HG03139 (cell line): ENCODE measurements around the gene APP.

Source experiments
- ATAC-seq: cut with Tn5 transposase; IDR thresholded peaks from one replicate; pipeline ENCODE4 v1.9.1; 2021; ENCODE audit not compliant: unreplicated experiment

APP gene

DNA sequence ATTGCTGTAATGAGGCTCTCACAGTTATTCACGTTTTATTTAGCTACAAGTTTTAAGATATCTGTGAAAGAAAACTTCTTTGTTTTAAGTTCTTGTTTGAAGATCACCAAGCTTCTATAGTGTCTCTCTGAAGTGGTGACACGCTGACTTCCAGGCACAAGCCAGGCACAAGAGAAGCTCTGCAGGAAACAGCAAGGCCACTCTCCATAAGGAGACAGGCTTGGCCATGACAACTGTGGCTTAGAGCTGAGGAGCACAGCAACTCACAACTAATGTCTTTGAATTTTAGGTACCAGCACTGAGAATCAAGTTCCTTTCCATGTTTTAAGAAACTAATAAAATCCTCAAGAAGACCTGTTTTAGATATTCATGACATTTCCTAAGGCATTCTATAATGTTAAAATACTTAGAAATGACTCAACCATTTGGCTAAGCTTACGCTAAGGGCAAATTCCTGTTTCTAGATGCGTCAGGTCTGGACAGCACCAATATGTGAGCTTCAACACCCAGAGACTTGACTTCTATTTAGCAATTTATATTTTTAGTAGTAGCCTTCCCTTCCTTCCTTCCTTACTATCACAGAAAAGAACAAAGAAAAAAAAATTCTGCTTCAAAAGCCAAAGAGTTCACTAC lies 40.2 kb downstream of the APP start:
- ATAC-seq: no peak

DNA sequence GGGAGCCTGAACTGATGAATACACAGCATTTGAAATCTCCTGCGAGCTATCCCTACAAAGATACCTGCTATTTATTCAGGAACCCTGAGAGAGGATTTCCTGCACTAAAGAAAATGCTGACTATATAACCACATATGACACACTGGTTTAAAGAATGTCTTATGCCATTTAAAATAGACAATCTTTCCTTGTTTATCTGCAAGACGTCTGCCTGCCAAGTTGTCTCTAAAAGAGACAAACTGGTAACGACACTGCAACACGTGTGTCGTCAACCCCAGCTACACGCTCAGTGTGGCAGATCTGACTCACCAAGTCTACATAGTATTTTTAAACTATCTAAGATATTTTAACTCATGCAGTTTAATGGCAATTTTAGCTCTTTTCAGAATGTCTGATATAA lies 42.7 kb downstream of the APP start:
- no peak for ATAC-seq

DNA sequence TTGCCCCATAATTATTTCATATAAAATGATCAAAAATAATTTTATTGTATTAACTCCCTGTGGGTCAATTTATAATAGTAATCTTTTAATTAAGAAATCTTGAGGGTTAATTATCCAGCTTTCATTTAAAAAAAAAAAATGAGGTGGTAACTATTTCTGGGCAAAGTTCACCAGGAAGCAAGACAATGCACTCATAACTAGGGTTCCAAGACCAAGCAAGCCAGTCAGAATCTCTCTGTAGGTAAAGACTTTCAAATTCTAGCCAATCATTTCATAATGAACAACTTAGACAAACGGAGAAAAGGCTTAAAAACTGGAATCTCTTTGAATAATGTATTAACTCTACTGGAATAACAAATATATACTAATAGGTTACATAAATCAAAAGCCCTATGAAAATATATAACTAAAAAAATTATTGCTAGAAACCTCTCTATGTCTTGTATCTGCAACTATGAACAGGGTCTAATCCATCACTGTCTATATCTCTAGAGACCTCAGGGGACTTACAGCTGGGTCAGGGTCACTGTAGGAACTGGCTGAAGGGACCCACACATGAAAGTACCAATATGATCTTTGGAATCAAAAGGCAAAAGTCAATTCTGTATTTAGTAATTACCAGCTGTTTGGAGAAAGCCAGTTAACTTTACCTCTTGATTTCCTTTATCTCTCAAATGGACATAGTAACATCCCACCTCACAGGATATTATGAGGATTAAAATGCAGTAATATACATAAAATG lies 43.3 kb downstream of the APP start:
- no peak for ATAC-seq

DNA sequence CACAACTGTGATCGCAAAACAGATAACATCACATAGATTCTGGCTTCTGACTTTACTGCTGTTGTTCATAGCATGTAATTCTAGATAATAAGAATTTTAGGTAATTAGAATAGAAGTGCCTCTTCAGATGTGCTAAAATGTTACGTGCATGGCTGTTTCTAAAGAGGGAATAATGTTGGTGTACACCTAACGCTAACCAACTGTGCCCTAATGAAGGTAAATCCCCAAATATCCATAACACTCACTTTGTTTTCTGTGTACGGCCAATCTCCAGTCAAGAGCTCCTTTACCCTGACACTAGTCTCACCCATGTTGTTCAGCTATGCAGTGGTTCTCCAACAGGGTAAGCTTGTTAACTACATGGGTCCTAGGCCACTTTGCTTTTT lies 44.4 kb downstream of the APP start:
- no peak for ATAC-seq

DNA sequence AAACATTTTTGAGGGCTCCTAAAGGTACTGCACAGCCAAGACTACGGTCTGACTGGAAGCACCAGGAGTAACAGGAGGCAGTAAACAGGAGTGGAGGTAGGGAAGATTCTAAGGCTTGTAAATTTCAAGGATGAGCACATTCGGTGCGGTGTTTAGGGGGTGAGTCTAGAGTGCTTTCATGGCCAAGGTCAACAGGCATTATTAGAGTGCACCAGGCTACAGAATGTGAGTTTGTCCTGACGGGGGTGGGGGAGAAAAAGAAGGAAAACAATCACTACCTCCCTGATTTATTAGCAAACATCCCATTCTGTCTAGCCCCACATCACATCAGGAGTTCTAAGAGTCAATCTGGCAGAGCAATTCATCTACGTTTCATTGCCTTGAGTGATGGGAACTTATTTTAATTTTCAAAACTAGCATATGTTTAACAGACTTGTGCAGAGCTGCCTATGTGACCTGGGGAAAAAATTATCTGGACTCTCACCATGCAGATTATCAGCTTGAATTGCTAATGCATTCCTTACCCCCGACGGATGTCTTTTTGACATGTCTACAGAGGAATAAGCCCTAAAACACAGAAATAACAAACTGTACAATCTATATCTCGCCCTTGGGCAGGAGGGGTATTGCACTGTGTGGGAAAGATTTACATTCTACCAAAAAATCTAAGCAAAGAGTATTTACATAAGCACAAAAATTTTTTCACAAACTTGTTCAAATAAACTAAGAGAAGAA lies 45.0 kb downstream of the APP start:
- no peak for ATAC-seq

DNA sequence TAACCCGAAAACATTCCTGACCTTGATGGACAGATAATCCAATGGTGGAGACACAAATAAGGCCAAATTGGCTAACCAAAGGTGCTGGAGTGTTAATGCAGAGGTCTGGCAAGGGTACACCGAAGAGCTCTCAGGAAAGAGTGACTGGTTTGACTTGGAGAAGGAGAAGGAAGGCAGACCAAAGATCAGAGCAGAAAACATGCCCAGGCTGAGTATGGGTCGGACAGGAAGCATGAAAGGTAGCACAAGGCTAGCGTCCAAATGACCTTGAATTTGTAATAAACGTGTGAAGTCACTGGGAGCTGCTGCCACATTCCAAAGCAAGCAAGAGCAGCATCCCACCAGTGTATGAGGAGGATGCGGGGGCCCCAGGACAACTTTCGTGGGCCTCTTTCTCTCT lies 45.7 kb downstream of the APP start:
- no peak for ATAC-seq

DNA sequence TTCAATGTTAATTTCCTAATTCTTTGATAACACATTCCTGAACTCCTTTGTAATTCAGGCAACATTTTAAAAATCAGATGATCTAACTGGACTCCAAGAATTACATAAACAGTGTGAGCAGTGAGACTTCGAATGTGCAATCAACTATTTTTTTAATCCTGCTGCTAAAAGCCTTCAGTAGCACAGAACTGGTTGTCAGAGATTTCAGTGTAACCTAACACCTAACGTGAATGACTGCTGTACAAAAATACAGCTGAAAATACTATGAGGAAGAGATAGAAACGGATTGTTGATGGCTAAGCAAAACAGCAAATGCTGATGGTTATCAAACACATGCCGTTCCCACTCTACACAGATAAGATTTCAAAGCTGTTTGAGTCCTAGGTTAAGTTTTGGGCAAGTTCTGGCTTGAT lies 46.1 kb downstream of the APP start:
- ATAC-seq: no peak

DNA sequence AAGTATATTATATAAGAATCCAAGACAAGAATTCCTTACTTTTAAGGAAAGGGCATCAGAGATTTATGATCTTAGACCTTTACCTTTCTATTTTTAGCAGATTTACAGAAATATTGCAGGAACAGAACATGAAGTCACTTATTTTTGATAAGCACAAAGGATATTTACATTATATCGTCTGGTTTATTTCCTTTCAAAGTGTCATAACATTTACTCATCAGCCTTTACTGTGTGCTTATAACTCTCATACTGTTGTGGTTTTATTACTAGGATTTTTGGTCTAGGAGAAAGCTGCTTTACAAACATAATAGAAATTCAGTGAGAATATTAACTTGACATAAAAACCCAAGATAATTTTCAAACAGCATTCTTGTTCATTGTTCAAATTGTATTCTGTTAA lies 47.6 kb downstream of the APP start:
- ATAC-seq: no peak

DNA sequence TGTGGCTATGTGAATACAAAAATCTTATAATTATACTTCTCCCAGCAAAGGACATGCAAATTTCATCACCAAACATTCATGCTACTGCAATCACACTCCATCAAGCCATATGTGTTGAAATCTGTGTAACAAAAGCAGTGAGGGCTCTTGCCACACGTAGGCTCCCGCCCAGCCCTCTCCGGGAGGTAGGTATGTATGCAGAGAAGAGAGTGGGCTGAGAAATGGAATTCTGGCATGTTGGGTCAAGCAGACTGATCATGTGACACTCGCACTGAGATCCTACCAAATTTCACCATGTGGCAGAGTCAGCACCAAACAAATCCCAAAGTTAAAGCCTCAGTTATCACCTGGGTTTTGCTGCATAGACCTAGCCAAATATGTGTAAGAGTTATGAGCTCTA lies 49.7 kb downstream of the APP start:
- ATAC-seq: no peak

DNA sequence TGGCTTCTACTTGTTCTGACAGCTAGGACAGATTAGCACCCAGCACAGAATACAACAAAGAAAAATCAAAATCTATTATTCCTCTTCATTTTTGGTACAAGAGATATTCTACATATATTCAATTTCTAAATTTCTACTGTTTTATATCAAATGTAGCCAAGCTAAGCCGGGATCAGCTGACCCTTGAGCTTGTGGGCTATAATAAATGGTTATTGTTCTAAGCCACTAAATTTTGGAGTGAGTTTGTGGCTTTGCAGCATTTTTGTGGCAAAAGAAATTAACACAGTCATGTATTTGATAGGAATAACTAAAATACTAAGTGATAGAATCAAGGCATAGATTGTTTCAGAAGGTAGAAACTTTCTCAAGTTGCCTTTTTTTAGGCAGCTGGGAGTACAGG lies 50.7 kb downstream of the APP start:
- no peak for ATAC-seq

DNA sequence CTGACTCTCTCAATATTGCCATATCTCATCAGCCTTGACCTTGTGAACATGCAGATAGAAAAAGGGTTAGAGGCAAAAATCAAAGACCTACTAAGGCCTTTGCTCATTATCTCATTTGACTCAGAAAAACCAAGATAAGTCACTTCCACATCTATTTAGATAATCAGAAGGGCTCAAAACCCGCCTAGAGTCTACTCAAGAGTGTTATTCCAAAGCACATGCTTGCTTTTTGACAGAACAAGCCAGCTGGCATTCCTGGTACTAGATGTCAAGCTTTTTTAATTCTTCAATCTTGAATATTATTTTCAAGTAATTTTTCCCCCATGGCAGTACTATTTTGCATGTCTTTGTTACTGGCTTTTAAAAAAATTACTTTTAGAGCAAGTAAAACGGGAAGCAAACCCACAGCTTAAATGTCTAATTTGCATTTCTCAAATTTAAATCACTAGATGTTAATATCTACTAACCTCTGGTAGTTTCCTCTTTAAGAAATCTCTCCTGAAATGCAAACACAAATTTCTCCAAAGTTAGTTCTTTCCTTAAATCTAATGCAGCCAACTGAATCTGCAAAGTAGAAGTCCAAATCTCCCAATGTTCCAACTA lies 51.5 kb downstream of the APP start:
- ATAC-seq: no peak

DNA sequence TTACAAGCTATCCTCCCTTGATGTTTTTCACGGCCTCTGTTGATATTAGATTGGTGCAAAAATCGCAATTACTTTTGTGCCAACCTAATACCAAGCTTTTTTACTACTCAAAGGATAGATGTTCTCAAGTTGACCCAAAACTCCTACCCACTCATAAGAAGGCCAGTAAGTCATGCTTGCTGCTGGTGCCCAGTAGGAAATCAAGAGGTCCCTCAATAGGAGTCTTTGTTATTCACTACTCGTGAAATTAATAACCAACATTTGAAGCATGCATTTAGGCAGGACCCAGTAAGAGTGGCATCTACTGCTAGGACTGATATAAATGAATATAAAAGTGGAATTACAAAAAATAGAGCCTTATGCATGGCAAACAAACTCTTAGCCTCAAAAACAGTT lies 52.6 kb downstream of the APP start:
- ATAC-seq: no peak

DNA sequence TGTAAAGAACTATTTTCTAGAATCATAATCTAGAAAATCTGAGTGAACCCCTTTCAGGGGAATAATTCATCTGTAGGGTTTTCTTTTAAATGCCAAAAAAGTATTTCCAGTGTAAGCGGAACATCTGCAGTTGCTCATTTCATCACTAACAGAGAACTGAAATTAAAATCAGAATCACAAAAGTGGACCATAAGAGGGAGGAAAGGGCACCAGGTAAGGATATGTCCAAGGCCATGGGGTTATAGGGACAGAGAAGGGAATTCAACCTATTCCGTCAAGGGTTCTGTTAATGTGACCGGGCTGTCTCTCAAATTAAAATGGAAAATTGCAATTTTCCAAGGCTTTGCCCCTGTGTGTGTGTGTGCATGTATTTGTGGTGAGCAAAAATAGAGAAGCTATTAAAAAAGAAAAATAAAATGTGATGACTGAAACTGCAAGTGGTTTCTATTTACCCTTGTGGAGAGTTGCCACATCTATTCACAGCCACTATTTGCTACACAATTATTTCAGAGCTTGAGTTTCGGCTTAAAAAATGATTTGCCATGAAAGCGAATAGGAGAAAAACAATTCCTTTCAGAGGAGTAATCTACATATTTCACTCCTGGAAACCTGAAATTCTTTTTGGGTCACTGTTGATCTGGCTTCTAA lies 53.1 kb downstream of the APP start:
- no peak for ATAC-seq

DNA sequence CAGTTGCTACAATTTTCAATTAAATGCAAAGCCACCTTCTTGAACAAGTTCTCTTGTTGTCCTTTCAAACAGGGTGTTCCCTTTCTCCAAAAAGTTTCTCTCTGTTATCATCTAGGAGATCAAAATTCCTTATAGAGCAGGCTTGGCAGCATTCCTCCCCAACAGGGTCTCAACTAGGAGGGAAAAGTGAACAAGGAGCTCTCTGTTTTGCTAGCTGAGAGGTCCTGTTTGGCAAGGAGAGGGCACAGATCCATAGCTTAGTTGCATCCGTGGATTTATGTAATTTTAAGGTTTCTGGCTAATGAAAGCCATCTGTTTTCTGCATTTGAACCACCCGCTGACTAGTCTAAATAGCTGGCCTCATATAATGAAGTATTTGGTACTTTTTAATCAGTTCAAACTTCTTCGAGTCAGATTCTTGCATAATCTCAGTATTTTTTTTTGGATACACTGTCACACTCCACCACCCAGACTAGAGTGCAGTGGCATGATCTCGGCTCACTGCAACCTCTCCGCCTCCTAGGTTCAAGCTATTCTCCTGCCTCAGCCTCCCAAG lies 54.0 kb downstream of the APP start:
- ATAC-seq: no peak

DNA sequence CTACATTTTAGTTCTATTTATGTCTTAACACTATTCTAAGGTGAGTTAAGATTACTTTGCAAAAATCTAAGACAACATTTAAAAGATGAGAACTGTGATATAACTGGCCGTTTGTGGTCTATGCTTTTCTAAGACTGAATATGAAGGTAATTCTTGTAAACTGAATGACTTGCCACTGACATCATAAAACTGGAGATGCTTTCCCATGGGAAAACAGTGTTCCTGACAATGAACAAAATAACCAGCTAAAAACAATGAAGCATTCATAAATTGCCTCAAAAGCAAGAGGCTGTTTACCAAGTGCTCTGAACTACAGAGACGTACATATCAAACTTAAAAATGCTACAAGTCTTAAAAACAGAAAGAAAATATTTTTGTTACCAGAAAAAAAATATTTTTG lies 54.7 kb downstream of the APP start:
- no peak for ATAC-seq

DNA sequence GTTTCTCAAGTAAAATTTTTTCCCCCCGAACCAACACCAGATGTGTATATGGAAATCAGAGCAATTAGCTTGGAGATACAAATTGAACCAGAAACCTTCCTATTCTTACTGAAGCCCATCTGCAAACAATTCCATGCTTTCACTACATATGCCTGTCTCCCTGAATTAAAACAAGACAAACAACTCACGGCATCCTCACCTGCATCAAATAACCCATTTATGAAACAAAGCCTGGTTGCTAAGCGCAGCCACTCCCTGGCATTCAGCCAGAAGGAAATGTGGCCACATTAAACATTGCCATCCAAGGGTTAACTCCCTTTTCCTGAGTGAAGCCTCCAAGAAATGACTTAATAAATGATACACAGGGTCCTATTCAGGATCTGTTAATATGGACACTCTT lies 55.3 kb downstream of the APP start:
- no peak for ATAC-seq

DNA sequence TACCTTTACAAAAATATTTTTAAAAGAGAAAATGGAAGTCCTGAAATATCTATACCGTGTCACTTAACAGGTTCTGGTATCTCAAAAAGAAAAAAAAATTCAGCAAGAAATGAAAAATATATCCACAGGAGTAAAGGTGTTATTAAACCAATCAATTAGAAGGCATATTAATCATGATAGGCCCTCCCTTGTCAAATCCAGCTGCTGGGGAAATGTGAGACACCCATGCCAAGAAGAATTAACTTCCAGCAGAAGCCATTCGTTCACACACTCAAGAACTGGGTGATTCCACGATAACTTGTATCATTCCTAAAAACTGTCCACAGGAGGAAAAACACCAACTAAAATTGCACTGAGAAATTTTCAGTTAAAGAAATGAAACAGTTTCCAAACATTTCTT lies 57.6 kb downstream of the APP start:
- no peak for ATAC-seq

DNA sequence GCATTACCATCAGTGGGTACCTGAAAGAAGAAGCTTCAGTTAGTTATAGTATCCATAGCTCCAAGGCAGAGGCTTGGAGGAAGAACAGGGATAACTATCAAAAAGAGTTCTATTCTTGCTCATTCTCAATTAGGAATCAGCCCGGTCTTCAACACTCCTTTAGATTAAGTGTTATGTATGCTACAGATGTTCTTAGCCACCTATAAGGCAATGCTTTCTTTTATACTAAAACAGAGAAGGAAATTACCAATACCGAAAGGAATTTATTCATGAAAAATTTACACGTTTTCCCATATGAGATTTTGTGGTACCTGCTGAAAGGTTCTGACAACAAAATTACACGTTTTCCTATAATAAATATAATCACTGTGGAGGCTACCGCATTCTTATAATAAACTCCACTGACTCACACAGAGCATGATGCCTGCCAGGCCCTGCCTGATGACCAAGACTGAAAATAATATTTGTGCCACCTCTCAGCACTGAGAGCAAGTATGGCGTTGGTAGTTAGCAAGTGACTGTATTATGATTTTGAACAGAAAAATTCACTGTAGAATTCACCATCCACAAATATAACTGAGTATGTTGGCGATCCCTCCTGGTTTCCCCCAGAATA lies 58.3 kb downstream of the APP start:
- ATAC-seq: no peak

DNA sequence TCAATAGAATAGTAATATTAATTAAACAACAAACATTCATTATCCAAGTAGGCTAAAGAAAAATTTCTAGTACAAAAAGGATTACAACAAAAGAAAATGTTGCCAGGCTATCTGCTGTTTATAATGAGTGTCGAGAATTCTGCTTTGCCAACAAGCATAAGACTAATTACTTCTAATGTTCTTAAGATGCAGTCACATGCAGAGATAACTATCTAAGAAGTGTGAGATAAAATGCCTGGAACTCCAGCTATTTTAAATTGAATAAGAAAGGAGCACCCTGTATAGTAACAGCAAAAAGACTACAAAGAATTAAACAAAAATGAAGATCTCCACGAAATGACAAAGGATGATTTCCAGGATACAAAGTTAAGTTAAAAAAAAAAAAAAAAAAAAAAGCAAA lies 59.9 kb downstream of the APP start:
- no peak for ATAC-seq

DNA sequence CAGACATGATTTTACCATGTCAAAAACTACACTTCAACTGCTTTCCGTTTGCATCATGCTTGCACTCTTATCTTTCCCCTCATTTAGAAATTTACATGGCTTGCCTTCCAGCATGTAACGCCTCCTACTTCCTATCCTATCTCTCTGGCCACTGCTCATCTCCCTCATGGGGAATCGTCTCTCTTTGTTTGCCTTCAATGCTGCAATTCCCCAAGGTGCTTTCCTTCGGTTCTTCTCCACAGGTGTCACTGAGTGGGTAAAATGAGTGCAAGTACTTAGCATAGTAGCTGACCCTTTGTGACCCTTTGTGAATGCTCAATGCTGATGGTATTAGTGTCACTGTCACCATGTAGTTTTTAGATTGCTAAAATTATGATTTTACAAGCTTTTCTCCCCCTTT lies 63.1 kb downstream of the APP start:
- no peak for ATAC-seq

DNA sequence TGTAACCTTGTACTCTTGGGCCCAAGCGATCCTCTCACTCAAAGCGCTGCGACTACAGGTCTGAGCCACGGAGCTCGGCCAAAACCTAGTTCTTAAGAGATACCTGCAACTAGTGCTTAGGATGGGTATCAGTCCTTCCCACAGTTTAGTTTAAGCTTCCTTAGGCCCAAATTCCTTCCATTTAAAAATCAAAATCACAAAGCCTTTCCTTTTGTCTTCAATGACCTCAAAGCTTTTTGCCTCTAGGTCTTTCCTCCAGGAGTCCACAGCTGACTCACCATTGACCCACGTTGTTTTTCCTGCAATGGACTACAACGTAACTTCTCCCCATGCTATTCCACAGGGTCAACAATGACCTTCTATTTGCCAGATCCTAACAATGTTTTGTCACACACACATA lies 64.0 kb downstream of the APP start:
- ATAC-seq: no peak
